ENCODE measurements around the gene TMEM120A.
"Not testable (repeated sequence)": the region's sequence is repeated elsewhere in the genome, so short reads cannot be mapped to it uniquely, and the experiment has no call there.

Gene TMEM120A

DNA sequence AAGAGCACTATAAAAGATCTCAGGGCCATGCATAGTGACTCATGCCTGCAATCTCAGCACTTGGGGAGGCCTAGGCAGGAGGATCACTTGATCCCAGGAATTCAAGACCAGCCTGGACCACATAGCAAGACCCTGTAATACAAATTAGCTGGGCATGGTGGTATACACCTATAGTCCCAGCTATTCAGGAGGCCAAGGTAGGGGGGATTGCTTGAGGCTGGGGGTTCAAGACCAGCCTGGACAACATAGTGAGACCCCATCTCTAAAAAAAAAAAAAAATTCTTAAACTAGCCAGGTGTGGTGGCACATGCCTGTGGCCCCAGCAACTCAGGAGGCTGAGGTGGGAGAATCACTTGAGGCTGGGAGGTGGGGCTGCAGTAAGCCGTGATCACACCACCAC lies 37.6 kb upstream of the TMEM120A start:
- Histone ChIP-seq H3K36me3 (replicated peaks; ENCODE audit: insufficient read depth, low read length) (no peaks in the 10 kb centered on the region), H3F3A (ENCODE audit: insufficient read depth, low read length) (no peaks in the 10 kb centered on the region), H3K9me3 (replicated peaks; ENCODE audit: insufficient read depth, low read length) (no peaks in the 10 kb centered on the region), H3K9ac (ENCODE audit: low read length) (no peak overlapping the region), H3K27me3 (replicated peaks; ENCODE audit: insufficient read depth, low read length) (no peaks in the 10 kb centered on the region), H3K9me2 (replicated peaks; ENCODE audit: insufficient read depth, low read length) (no peaks in the 10 kb centered on the region), H4K20me1 (ENCODE audit: insufficient read depth, low read length) (no peaks in the 10 kb centered on the region), H3K4me2 (ENCODE audit: low read depth, low read length) (no peak overlapping the region), H2AFZ (ENCODE audit: low read length) (no peak overlapping the region), H3K4me1 (ENCODE audit: low read length) (no peaks in the 10 kb centered on the region), H3K79me2 (ENCODE audit: low read length) (no peaks in the 10 kb centered on the region), H3K4me3 (ENCODE audit: low read length) (no peak overlapping the region), H3K27ac (ENCODE audit: low read length) (no peak overlapping the region)
- TF ChIP-seq EZH2 (optimal IDR thresholded peaks at IDR 0.05; ENCODE audit: low read depth, low read length) (no peak), EZH2phosphoT487 (IDR thresholded peaks at IDR 0.05; ENCODE audit: low read length) (no peak)
- TF ChIP-seq, protein P1, sequence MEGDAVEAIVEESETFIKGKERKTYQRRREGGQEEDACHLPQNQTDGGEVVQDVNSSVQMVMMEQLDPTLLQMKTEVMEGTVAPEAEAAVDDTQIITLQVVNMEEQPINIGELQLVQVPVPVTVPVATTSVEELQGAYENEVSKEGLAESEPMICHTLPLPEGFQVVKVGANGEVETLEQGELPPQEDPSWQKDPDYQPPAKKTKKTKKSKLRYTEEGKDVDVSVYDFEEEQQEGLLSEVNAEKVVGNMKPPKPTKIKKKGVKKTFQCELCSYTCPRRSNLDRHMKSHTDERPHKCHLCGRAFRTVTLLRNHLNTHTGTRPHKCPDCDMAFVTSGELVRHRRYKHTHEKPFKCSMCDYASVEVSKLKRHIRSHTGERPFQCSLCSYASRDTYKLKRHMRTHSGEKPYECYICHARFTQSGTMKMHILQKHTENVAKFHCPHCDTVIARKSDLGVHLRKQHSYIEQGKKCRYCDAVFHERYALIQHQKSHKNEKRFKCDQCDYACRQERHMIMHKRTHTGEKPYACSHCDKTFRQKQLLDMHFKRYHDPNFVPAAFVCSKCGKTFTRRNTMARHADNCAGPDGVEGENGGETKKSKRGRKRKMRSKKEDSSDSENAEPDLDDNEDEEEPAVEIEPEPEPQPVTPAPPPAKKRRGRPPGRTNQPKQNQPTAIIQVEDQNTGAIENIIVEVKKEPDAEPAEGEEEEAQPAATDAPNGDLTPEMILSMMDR (IDR thresholded peaks at IDR 0.05; ENCODE audit: low read length): no peak
- DNase-seq: no peak

DNA sequence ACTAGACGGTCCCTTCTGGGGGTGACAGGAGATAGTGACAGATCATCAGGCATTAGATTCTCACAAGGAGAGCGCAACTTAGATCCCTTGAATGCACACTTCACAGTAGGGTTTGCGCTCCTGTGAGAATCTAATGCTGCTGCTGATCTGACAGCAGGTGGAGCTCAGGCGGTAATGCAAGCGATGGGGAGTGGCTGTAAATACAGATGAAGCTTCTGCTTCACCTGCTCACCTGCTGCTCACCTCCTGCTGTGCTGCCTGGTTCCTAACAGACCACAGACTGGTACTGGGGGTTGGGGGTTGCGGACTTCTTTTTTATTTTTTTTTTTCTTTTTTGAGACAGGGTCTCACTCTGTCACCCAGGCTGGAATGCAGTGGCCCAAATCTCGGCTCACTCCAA lies 35.3 kb upstream of the TMEM120A start:
- H3K4me2 ChIP-seq (ENCODE audit: low read depth, low read length); H2AFZ ChIP-seq (ENCODE audit: low read length); DNase-seq; H3K79me2 ChIP-seq (ENCODE audit: low read length); H4K20me1 ChIP-seq (ENCODE audit: insufficient read depth, low read length); H3K27me3 ChIP-seq (replicated peaks; ENCODE audit: insufficient read depth, low read length); H3K9me3 ChIP-seq (replicated peaks; ENCODE audit: insufficient read depth, low read length); H3K4me3 ChIP-seq (ENCODE audit: low read length); H3K9me2 ChIP-seq (replicated peaks; ENCODE audit: insufficient read depth, low read length); H3K27ac ChIP-seq (ENCODE audit: low read length); H3F3A ChIP-seq (ENCODE audit: insufficient read depth, low read length); H3K9ac ChIP-seq (ENCODE audit: low read length); H3K36me3 ChIP-seq (replicated peaks; ENCODE audit: insufficient read depth, low read length); H3K4me1 ChIP-seq (ENCODE audit: low read length): not testable (repeated sequence)

DNA sequence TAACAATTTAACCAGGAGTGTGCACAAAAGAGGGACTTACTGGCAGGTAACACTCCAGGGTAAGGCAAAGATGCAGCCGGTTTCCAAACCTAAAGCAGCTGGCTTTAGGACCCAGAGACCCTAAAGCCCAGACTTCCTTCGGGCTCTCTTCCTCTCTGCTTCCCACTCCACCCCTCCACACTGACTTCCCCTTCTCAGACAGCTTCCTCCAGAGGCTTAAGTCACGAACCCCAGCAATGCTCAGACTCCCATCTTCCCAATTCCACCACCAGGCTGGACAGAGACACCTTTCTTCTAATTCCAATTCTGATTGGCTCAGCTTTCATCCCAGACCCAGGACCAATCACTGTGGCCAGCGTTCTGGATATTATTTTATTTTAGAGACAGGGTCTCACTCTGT lies 28.6 kb upstream of the TMEM120A start:
- no peak overlapping the region for H2AFZ ChIP-seq (ENCODE audit: low read length)
- peaks cover 9% of the 10 kb centered on the region; the same call in 1 of the 2 replicates for H3K4me1 ChIP-seq (ENCODE audit: low read length)
- DNase-seq: no peak
- no peaks in the 10 kb centered on the region for H3K9me3 ChIP-seq (replicated peaks; ENCODE audit: insufficient read depth, low read length)
- no peaks in the 10 kb centered on the region for H3F3A ChIP-seq (ENCODE audit: insufficient read depth, low read length)
- no peak for TF ChIP-seq EZH2 (optimal IDR thresholded peaks at IDR 0.05; ENCODE audit: low read depth, low read length)
- no peak for TF ChIP-seq EZH2phosphoT487 (IDR thresholded peaks at IDR 0.05; ENCODE audit: low read length)
- TF ChIP-seq, protein P1 (IDR thresholded peaks at IDR 0.05; ENCODE audit: low read length): no peak
- no peaks in the 10 kb centered on the region for H3K27me3 ChIP-seq (replicated peaks; ENCODE audit: insufficient read depth, low read length)
- no peaks in the 10 kb centered on the region for H3K9me2 ChIP-seq (replicated peaks; ENCODE audit: insufficient read depth, low read length)
- no peak overlapping the region for H3K4me2 ChIP-seq (ENCODE audit: low read depth, low read length)
- no peak overlapping the region for H3K4me3 ChIP-seq (ENCODE audit: low read length)
- no peak overlapping the region for H3K27ac ChIP-seq (ENCODE audit: low read length)
- H4K20me1 ChIP-seq (ENCODE audit: insufficient read depth, low read length): no peaks in the 10 kb centered on the region
- H3K79me2 ChIP-seq (ENCODE audit: low read length): no peaks in the 10 kb centered on the region
- no peaks in the 10 kb centered on the region for H3K36me3 ChIP-seq (replicated peaks; ENCODE audit: insufficient read depth, low read length)
- no peak overlapping the region for H3K9ac ChIP-seq (ENCODE audit: low read length)

DNA sequence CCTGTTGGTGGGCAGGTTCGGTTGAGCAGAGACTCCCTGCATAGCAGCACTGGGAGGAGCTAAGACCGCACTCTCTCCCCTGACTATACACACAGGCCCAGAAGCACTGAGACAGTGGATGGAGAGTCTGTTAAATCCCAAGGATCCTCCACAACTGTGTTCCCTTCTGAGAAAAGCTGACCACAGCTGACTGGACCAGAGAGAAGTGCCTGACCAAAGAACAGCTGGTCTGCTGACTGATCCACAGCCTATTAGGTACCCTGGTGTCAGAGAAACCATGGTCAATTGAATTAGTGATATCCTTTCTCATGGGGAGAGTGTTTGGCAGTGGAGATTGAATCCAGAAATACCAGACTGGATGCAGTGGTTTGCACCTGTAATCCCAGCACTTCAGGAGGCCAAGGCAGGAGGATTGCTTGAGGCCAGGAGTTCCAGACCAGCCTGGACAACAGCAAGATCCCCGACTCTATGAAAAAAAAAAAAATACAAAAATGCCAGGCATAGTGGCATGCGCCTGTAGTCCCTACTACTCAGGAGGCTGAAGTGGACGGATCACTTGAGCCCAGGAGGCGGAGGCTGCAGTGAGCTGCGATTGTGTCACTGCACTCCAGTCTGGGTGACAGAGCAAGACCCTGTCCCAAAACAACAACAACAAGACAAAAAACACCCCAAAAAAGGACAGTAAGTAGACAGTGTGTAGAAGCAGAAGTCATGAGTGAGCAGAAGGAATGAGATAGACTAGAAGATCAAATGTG lies 27.8 kb upstream of the TMEM120A start:
- H3K27me3 ChIP-seq (replicated peaks; ENCODE audit: insufficient read depth, low read length): no peaks in the 10 kb centered on the region
- no peaks in the 10 kb centered on the region for H3K9me2 ChIP-seq (replicated peaks; ENCODE audit: insufficient read depth, low read length)
- no peak for DNase-seq
- peaks cover 9% of the 10 kb centered on the region; the same call in 1 of the 2 replicates for H3K4me1 ChIP-seq (ENCODE audit: low read length)
- no peak overlapping the region for H3K4me2 ChIP-seq (ENCODE audit: low read depth, low read length)
- TF ChIP-seq EZH2phosphoT487 (IDR thresholded peaks at IDR 0.05; ENCODE audit: low read length) (no peak), EZH2 (optimal IDR thresholded peaks at IDR 0.05; ENCODE audit: low read depth, low read length) (no peak)
- TF ChIP-seq, protein P1 (IDR thresholded peaks at IDR 0.05; ENCODE audit: low read length): no peak
- H3K4me3 ChIP-seq (ENCODE audit: low read length): no peak overlapping the region
- H3K79me2 ChIP-seq (ENCODE audit: low read length): no peaks in the 10 kb centered on the region
- no peak overlapping the region for H3K27ac ChIP-seq (ENCODE audit: low read length)
- no peaks in the 10 kb centered on the region for H3K36me3 ChIP-seq (replicated peaks; ENCODE audit: insufficient read depth, low read length)
- no peaks in the 10 kb centered on the region for H3F3A ChIP-seq (ENCODE audit: insufficient read depth, low read length)
- no peak overlapping the region for H2AFZ ChIP-seq (ENCODE audit: low read length)
- H4K20me1 ChIP-seq (ENCODE audit: insufficient read depth, low read length): no peaks in the 10 kb centered on the region
- no peak overlapping the region for H3K9ac ChIP-seq (ENCODE audit: low read length)
- H3K9me3 ChIP-seq (replicated peaks; ENCODE audit: insufficient read depth, low read length): no peaks in the 10 kb centered on the region

All from MM.1S (cell line).